ENCODE measurements around the gene MYH9. TPM values are rescaled to one million over a fixed set of nuclear protein-coding genes. Genes with fewer than 3 reads are reported as not detected.

MYH9 gene
- total RNA-seq, 4 donors from 2014 or later, result 228 to 375 (median 275) TPM

- H3K9me3 ChIP-seq, result no peaks in the 10 kb centered on the region
- intact Hi-C loops (cut with DNase I), result no loop called here
- DNase-seq, result no peak
- TF ChIP-seq CTCF (IDR thresholded peaks at IDR 0.05) (no peak), POLR2A (IDR thresholded peaks at IDR 0.05) (no peak)
- no peaks in the 10 kb centered on the region for H3K4me1 ChIP-seq
- H3K36me3 ChIP-seq, result peaks cover 99 to 100% of the 10 kb centered on the region in 2 donors
- H3K27me3 ChIP-seq, result no peaks in the 10 kb centered on the region
- WGBS, 2 donors, result 90 to 95% methylated on average over 7 to 8 of the region's 8 CpGs
- H3K27ac ChIP-seq, result no peak overlapping the region
- H3K4me3 ChIP-seq (replicated peaks in 1 of 3), result no peak overlapping the region
These were observed 89.6 kb downstream of the MYH9 start for GRCh38 chr22:36298118-36298517.

- H3K36me3 ChIP-seq, result peaks cover 99 to 100% of the 10 kb centered on the region in 2 donors
- intact Hi-C loops (cut with DNase I), result no loop called here
- WGBS, 2 donors, result 89 to 91% methylated on average over 19 of the region's 19 CpGs
- H3K4me1 ChIP-seq, result no peaks in the 10 kb centered on the region
- DNase-seq, result no peak
- H3K9me3 ChIP-seq, result no peaks in the 10 kb centered on the region
- no peak overlapping the region for H3K4me3 ChIP-seq (replicated peaks in 1 of 3)
- no peaks in the 10 kb centered on the region for H3K27me3 ChIP-seq
- no peak overlapping the region for H3K27ac ChIP-seq
- TF ChIP-seq CTCF (IDR thresholded peaks at IDR 0.05) (no peak), POLR2A (IDR thresholded peaks at IDR 0.05) (no peak)
These were observed 90.2 kb downstream of the MYH9 start for GRCh38 chr22:36297568-36297967.

- H3K36me3 ChIP-seq, result peaks cover 99 to 100% of the 10 kb centered on the region in 2 donors
- no peaks in the 10 kb centered on the region for H3K9me3 ChIP-seq
- no peaks in the 10 kb centered on the region for H3K27me3 ChIP-seq
- 92 to 95% methylated on average over 15 of the region's 15 CpGs for WGBS, 2 donors
- H3K27ac ChIP-seq, result no peak overlapping the region
- no peaks in the 10 kb centered on the region for H3K4me1 ChIP-seq
- DNase-seq, result no peak
- TF ChIP-seq POLR2A (IDR thresholded peaks at IDR 0.05) (no peak), CTCF (IDR thresholded peaks at IDR 0.05) (no peak)
- no peak overlapping the region for H3K4me3 ChIP-seq (replicated peaks in 1 of 3)
- intact Hi-C loops (cut with DNase I), result no loop called here
These were observed 91.1 kb downstream of the MYH9 start for GRCh38 chr22:36296690-36297089.

GRCh38 chr22:36295247-36295646 lies 92.5 kb downstream of the MYH9 start:
- no peak for DNase-seq
- no peaks in the 10 kb centered on the region for H3K27me3 ChIP-seq
- H3K4me1 ChIP-seq, result no peaks in the 10 kb centered on the region
- H3K27ac ChIP-seq, result no peak overlapping the region
- H3K9me3 ChIP-seq, result no peaks in the 10 kb centered on the region
- TF ChIP-seq CTCF (IDR thresholded peaks at IDR 0.05) (no peak), POLR2A (IDR thresholded peaks at IDR 0.05) (no peak)
- peaks cover 87 to 88% of the 10 kb centered on the region in 2 donors for H3K36me3 ChIP-seq
- no peak overlapping the region for H3K4me3 ChIP-seq (replicated peaks in 1 of 3)
- intact Hi-C loops (cut with DNase I), result no loop called here
- WGBS, 2 donors, result 91 to 97% methylated on average over 5 to 7 of the region's 7 CpGs

- no peaks in the 10 kb centered on the region for H3K9me3 ChIP-seq
- WGBS, 2 donors, result 95 to 97% methylated on average over 11 of the region's 11 CpGs
- DNase-seq, result no peak
- H3K4me3 ChIP-seq (replicated peaks in 1 of 3), result no peak overlapping the region
- H3K27ac ChIP-seq, result no peak overlapping the region
- intact Hi-C loops (cut with DNase I), result no loop called here
- TF ChIP-seq CTCF (IDR thresholded peaks at IDR 0.05), result no peak
- TF ChIP-seq POLR2A (IDR thresholded peaks at IDR 0.05), result no peak
- H3K27me3 ChIP-seq, result no peaks in the 10 kb centered on the region
- no peaks in the 10 kb centered on the region for H3K4me1 ChIP-seq
- H3K36me3 ChIP-seq, result peaks cover 84% of the 10 kb centered on the region in 2 donors
These were observed 93.0 kb downstream of the MYH9 start for GRCh38 chr22:36294801-36295200.
